Measurements from ENCODE around the gene NUP210L. TPM values are rescaled to one million over a fixed set of nuclear protein-coding genes. Genes with fewer than 3 reads are reported as not detected.

The NUP210L gene
- total RNA-seq, 2 experiments from 2014 or later = 0.03 to 0.06 TPM

DNA sequence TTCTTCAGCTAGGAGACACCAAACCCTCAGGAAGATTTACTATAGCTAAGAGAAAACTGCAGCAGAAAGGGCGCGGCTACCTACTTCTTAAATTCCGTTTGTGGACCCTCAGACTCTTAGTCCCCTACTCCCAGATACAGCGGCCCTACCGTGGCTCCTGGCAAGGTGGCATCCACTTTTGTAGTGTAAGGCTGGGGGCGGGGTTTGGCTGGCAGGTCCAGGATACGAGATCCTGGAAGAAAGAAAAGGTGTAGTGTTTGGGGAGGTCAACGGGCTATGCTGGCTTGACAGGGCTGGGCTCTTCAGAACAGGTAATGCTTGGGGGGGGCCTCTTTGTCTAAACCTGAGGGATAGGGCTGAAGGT lies 186.9 kb downstream of the NUP210L start:
- TF ChIP-seq, protein P1, sequence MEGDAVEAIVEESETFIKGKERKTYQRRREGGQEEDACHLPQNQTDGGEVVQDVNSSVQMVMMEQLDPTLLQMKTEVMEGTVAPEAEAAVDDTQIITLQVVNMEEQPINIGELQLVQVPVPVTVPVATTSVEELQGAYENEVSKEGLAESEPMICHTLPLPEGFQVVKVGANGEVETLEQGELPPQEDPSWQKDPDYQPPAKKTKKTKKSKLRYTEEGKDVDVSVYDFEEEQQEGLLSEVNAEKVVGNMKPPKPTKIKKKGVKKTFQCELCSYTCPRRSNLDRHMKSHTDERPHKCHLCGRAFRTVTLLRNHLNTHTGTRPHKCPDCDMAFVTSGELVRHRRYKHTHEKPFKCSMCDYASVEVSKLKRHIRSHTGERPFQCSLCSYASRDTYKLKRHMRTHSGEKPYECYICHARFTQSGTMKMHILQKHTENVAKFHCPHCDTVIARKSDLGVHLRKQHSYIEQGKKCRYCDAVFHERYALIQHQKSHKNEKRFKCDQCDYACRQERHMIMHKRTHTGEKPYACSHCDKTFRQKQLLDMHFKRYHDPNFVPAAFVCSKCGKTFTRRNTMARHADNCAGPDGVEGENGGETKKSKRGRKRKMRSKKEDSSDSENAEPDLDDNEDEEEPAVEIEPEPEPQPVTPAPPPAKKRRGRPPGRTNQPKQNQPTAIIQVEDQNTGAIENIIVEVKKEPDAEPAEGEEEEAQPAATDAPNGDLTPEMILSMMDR (conservative IDR thresholded peaks at IDR 0.05; ENCODE audit: low read length) = peak; percentile 7; the same call in 1 of the 2 replicates
- no peak for TF ChIP-seq EZH2phosphoT487 (IDR thresholded peaks at IDR 0.05; ENCODE audit: borderline replicate concordance, low read depth, low read length)
- Histone ChIP-seq H3K4me1 (ENCODE audit: insufficient read depth, low read length, poor library complexity, severe bottlenecking) (peaks cover 40% of the 10 kb centered on the region), H3K9me2 (ENCODE audit: insufficient read depth, low read length) (no peaks in the 10 kb centered on the region), H3K9me3 (ENCODE audit: low read length) (no peaks in the 10 kb centered on the region), H3K4me3 (ENCODE audit: low read depth, low read length, poor library complexity, severe bottlenecking) (peak overlapping the region; percentile 78), H3K27ac (ENCODE audit: low read depth, low read length, poor library complexity, severe bottlenecking) (peak overlapping the region; percentile 89), H3K79me2 (ENCODE audit: insufficient read depth, low read depth, low read length) (peaks cover 37% of the 10 kb centered on the region), H4K20me1 (ENCODE audit: insufficient read depth, low read length) (no peaks in the 10 kb centered on the region), H2AFZ (ENCODE audit: low read length) (peak overlapping the region; percentile 77; the same call in 1 of the 2 replicates), H3K36me3 (ENCODE audit: insufficient read depth, low read length) (peaks cover 15% of the 10 kb centered on the region), H3K4me2 (ENCODE audit: low read length) (peak overlapping the region; percentile 100)
- ChIA-PET CTCF (ENCODE audit: unreplicated experiment) (interaction anchor here (2.0 kb wide), 1 partner anchor 22 kb away, joined by 6 read pairs; the partner anchor contains the start of gene DENND4B), POLR2A (interaction anchor here (0.7 to 4.7 kb wide), 6 partner anchors 9 to 46 kb away, joined by 3 to 54 read pairs (median 12); partner anchors contain the start of genes DENND4B, GATAD2B, JTB and RPS27)
- intact Hi-C loops (cut with micrococcal nuclease; ENCODE audit: unreplicated experiment) = loop anchor here (1.0 kb wide), 2 partner anchors 9 to 45 kb away; partner anchors contain the start of gene JTB
- no peak for DNase-seq (ENCODE audit: low spot score)
- BruUV-seq (replicated peaks) = TSS peak; percentile 63

DNA sequence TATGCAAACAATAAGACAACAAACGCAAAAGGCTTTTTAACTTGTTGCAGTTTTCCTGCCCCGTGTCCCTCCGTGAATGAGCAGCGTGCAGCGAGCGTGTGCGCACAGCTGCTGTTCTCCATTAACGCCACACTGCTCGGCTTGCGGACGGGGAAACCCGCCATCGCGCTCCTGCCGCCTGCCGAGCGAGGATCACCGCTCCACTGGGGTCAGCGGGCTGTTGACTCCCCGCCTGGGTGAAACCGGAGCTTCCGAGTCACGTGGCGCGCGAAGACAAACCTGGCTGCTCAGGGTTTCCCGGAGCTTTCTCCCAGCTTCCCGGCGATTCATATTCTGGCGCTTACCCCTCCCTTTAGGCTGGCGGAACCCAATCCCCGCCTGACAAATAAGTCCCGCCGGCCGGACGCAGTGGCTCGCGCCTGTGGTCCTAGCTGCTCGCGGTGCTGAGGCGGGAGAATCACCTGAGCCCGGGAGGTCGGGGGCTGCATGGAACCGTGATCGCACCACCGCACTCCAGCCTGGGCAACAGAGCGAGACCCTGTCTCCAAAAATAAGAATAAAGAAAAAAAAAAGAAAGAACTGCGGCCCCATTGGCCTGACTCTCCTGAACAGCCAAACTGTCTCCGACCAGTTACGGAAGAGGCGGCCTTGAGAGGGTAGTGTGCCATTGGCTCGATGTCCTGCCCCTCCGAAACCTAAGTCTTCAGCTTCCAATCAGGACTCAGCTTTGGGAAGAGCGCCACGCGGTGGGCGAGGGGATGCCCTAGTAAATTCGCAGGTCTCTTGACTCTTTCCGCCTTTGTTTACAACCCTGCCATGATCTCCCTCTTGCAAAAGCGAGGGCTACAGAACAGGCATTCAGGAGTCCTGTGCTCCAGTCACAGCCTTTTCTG lies 187.5 kb downstream of the NUP210L start, which contains the start of gene CREB3L4:
Gene CREB3L4 (plus strand): TSS at position 796 of the 893 bp plus-strand sequence. CDS start 624 bp downstream, outside the sequence.
- Histone ChIP-seq H2AFZ (ENCODE audit: low read length) (peak within 1 kb of the TSS; percentile 77; the same call in 1 of the 2 replicates), H3K4me3 (ENCODE audit: low read depth, low read length, poor library complexity, severe bottlenecking) (peak within 1 kb of the TSS; percentile 78), H3K9me2 (ENCODE audit: insufficient read depth, low read length) (no peaks in the 10 kb centered on the region), H4K20me1 (ENCODE audit: insufficient read depth, low read length) (no peaks in the 10 kb centered on the region), H3K79me2 (ENCODE audit: insufficient read depth, low read depth, low read length) (peaks cover 43% of the 10 kb centered on the region), H3K9me3 (ENCODE audit: low read length) (no peaks in the 10 kb centered on the region), H3K36me3 (ENCODE audit: insufficient read depth, low read length) (peaks cover 11% of the 10 kb centered on the region; the same call in 1 of the 2 replicates), H3K4me1 (ENCODE audit: insufficient read depth, low read length, poor library complexity, severe bottlenecking) (peaks cover 40% of the 10 kb centered on the region), H3K4me2 (ENCODE audit: low read length) (peak within 1 kb of the TSS; percentile 100), H3K27ac (ENCODE audit: low read depth, low read length, poor library complexity, severe bottlenecking) (peak within 1 kb of the TSS; percentile 89)
- peak; percentile 98 for DNase-seq (ENCODE audit: low spot score)
- TSS peak; percentile 87 for BruUV-seq (replicated peaks)
- ChIA-PET CTCF (ENCODE audit: unreplicated experiment) (interaction anchor here (2.0 kb wide), 1 partner anchor 21 kb away, joined by 6 read pairs; the partner anchor contains the start of gene DENND4B), POLR2A (interaction anchor here (0.6 to 4.7 kb wide), 10 partner anchors 9 to 972 kb away, joined by 3 to 54 read pairs (median 8); partner anchors contain the start of genes DENND4B, GATAD2B, JTB and RPS27)
- no peak for TF ChIP-seq EZH2phosphoT487 (IDR thresholded peaks at IDR 0.05; ENCODE audit: borderline replicate concordance, low read depth, low read length)
- TF ChIP-seq, protein P1 (conservative IDR thresholded peaks at IDR 0.05; ENCODE audit: low read length) = peak; percentile 67
- intact Hi-C loops (cut with micrococcal nuclease; ENCODE audit: unreplicated experiment) = loop anchor here (1.0 kb wide), 2 partner anchors 10 to 44 kb away; partner anchors contain the start of gene JTB
